Karpas-422 (cell line): ENCODE data around the gene DAAM2. TPM values are rescaled to one million over a fixed set of nuclear protein-coding genes. Genes with fewer than 3 reads are reported as not detected.

ENCODE experiments used
- DNase-seq: peaks from one replicate; pipeline ENCODE4 v3.0.0-alpha.2; 2015
- H2AFZ ChIP-seq: fragments of 200-600 bp; sonication (generic); 2 replicates; pipeline ENCODE4 v1.6.1; 2014; ENCODE audit warnings: antibody characterized with exemption, low read length, mixed read lengths
- H3K27ac ChIP-seq: fragments of 200-600 bp; sonication (generic); 2 replicates; pipeline ENCODE4 v1.5.1; 2014; ENCODE audit warnings: mild to moderate bottlenecking, low read length, moderate library complexity
- H3K27me3 ChIP-seq: fragments of 200-600 bp; sonication (generic); 2 replicates; pipeline ENCODE4 v1.6.1; 2014; ENCODE audit warnings: low read length, mixed read lengths
- H3K36me3 ChIP-seq: fragments of 200-600 bp; sonication (generic); 2 replicates; pipeline ENCODE4 v1.6.1; 2014; ENCODE audit warnings: low read length, mixed read lengths; ENCODE audit not compliant: insufficient read depth
- H3K4me1 ChIP-seq: fragments of 200-600 bp; sonication (generic); 2 replicates; pipeline ENCODE4 v1.6.1; 2014; ENCODE audit warnings: mild to moderate bottlenecking, low read length, mixed read lengths
- H3K4me2 ChIP-seq: fragments of 200-600 bp; sonication (generic); 2 replicates; pipeline ENCODE4 v1.6.1; 2014; ENCODE audit warnings: low read length, low read depth, mild to moderate bottlenecking; ENCODE audit not compliant: poor library complexity, severe bottlenecking
- H3K4me3 ChIP-seq: fragments of 200-600 bp; sonication (generic); 2 replicates; pipeline ENCODE4 v1.5.1; 2014; ENCODE audit warnings: mild to moderate bottlenecking, antibody characterized with exemption, low read length, mixed read lengths
- H3K79me2 ChIP-seq: fragments of 200-600 bp; sonication (generic); 2 replicates; pipeline ENCODE4 v1.6.1; 2014; ENCODE audit warnings: mild to moderate bottlenecking, low read length, mixed read lengths
- H3K9ac ChIP-seq: fragments of 200-600 bp; sonication (generic); 2 replicates; pipeline ENCODE4 v1.6.0; 2014; ENCODE audit warnings: low read length
- H3K9me2 ChIP-seq: fragments of 200-600 bp; sonication (generic), shearing (Covaris generic); replicated peaks from 2 replicates; pipeline ENCODE4 v1.6.0; 2014; ENCODE audit warnings: mild to moderate bottlenecking, low read length, moderate library complexity; ENCODE audit not compliant: insufficient read depth
- H3K9me3 ChIP-seq: fragments of 300-700, 200-600 bp; sonication (generic); 2 replicates; pipeline ENCODE4 v1.6.1; 2014; ENCODE audit warnings: low read length, mixed read lengths
- H4K20me1 ChIP-seq: fragments of 200-600 bp; sonication (generic); 2 replicates; pipeline ENCODE4 v1.6.1; 2014; ENCODE audit warnings: mild to moderate bottlenecking, antibody characterized with exemption, low read length, low read depth; ENCODE audit not compliant: insufficient read depth
- total RNA-seq: library from RNA; depleted of rRNA; stranded (reverse); fragments of >200 nt; shearing (Covaris generic); gene quantifications from 2 replicates; pipeline ENCODE4 v1.2.3, GENCODE V29; 2014; ENCODE audit warnings: low replicate concordance

DAAM2 gene
- total RNA-seq, 1 experiment from 2014 or later = not detected

DNA sequence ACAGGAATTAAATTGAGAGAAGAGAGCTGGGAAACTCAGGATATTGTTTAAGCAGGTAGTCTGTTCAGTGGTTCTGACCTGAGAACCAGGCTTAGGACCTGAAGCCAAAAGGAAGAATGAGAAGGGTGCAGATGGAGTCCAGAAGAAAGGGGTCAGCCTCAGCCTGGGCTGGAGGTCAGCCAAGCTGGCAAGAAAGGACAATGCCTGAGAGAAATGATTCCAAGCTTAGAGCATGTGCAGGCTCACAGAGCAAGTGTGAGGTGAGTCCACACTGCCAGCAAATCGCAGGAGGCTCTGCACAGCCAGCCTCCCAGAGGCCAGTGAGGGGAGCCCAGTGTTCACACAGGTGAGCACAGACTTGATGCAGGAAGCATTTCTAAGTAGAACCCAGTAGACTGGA lies 47.3 kb downstream of the DAAM2 start:
- Histone ChIP-seq H3K9me3 (no peaks in the 10 kb centered on the region), H4K20me1 (no peaks in the 10 kb centered on the region), H3K9ac (no peak overlapping the region), H3K27ac (no peak overlapping the region), H2AFZ (no peak overlapping the region), H3K27me3 (no peaks in the 10 kb centered on the region), H3K36me3 (no peaks in the 10 kb centered on the region), H3K9me2 (no peaks in the 10 kb centered on the region), H3K4me3 (no peak overlapping the region), H3K4me1 (no peaks in the 10 kb centered on the region), H3K79me2 (no peaks in the 10 kb centered on the region), H3K4me2 (no peak overlapping the region)
- no peak for DNase-seq

DNA sequence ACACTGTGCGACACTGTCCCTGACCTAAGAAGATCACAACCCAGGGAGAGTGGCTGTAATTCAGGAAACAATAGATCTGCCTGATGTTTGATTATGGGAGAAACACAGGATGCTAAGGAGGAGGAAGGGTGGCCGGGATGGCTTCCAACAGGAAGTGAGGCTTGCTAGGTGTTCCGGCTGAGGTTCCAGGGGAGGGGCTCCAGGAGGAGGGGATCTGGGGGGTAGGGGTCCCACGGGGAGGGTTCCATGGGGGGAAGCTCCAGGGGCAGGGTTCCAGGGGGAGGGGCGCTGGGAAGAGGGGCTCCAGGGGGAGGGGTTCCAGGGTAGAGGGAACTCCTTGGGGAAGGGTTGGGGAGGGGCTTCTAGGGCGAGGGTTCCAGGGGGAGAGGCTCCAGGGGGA lies 48.6 kb downstream of the DAAM2 start:
- no peaks in the 10 kb centered on the region for H3K36me3 ChIP-seq
- H4K20me1 ChIP-seq = no peaks in the 10 kb centered on the region
- H3K4me1 ChIP-seq = no peaks in the 10 kb centered on the region
- no peak overlapping the region for H3K27ac ChIP-seq
- no peaks in the 10 kb centered on the region for H3K9me3 ChIP-seq
- H3K9ac ChIP-seq = no peak overlapping the region
- H2AFZ ChIP-seq = no peak overlapping the region
- no peaks in the 10 kb centered on the region for H3K9me2 ChIP-seq
- no peak for DNase-seq
- no peak overlapping the region for H3K4me3 ChIP-seq
- no peaks in the 10 kb centered on the region for H3K27me3 ChIP-seq
- no peaks in the 10 kb centered on the region for H3K79me2 ChIP-seq
- H3K4me2 ChIP-seq = no peak overlapping the region

DNA sequence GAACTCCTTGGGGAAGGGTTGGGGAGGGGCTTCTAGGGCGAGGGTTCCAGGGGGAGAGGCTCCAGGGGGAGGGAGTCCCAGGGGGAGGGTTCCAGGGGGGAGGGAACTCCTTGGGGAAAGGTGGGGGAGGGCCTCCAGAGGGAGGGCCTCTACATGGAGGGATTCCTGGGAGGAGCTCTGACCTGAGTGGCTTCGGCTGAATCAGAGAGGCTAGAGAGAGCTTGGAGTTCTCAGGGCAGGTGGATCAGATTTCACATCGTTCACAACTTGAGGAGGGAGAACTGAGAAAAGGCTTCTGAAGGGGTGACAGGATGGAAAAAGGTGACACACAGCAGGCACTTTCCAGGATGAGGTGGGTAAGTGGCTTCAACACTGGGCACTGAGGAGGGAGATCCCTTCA lies 49.1 kb downstream of the DAAM2 start:
- Histone ChIP-seq H3K79me2 (no peaks in the 10 kb centered on the region), H3K4me3 (no peak overlapping the region), H2AFZ (no peak overlapping the region), H3K27me3 (no peaks in the 10 kb centered on the region), H3K9ac (no peak overlapping the region), H4K20me1 (no peaks in the 10 kb centered on the region), H3K9me3 (no peaks in the 10 kb centered on the region), H3K4me2 (no peak overlapping the region), H3K27ac (no peak overlapping the region), H3K36me3 (no peaks in the 10 kb centered on the region), H3K4me1 (no peaks in the 10 kb centered on the region), H3K9me2 (no peaks in the 10 kb centered on the region)
- no peak for DNase-seq

GRCh38 chr6:39841923-39842322 lies 49.7 kb downstream of the DAAM2 start:
- H2AFZ ChIP-seq = no peak overlapping the region
- H3K9ac ChIP-seq = no peak overlapping the region
- no peak overlapping the region for H3K4me3 ChIP-seq
- H4K20me1 ChIP-seq = no peaks in the 10 kb centered on the region
- no peaks in the 10 kb centered on the region for H3K9me3 ChIP-seq
- H3K4me1 ChIP-seq = no peaks in the 10 kb centered on the region
- no peaks in the 10 kb centered on the region for H3K36me3 ChIP-seq
- H3K27me3 ChIP-seq = no peaks in the 10 kb centered on the region
- H3K27ac ChIP-seq = no peak overlapping the region
- no peaks in the 10 kb centered on the region for H3K79me2 ChIP-seq
- no peak for DNase-seq
- no peaks in the 10 kb centered on the region for H3K9me2 ChIP-seq
- no peak overlapping the region for H3K4me2 ChIP-seq

- H2AFZ ChIP-seq = no peak overlapping the region
- no peaks in the 10 kb centered on the region for H3K9me2 ChIP-seq
- no peak overlapping the region for H3K4me3 ChIP-seq
- no peak overlapping the region for H3K9ac ChIP-seq
- H3K4me2 ChIP-seq = no peak overlapping the region
- no peak for DNase-seq
- H4K20me1 ChIP-seq = no peaks in the 10 kb centered on the region
- no peaks in the 10 kb centered on the region for H3K9me3 ChIP-seq
- H3K4me1 ChIP-seq = no peaks in the 10 kb centered on the region
- H3K27ac ChIP-seq = no peak overlapping the region
- no peaks in the 10 kb centered on the region for H3K36me3 ChIP-seq
- H3K27me3 ChIP-seq = no peaks in the 10 kb centered on the region
- no peaks in the 10 kb centered on the region for H3K79me2 ChIP-seq
Measured at GRCh38 chr6:39843305-39844020, 51.3 kb downstream of the DAAM2 start.

- Histone ChIP-seq H2AFZ (no peak overlapping the region), H3K9me2 (no peaks in the 10 kb centered on the region), H3K27ac (no peak overlapping the region), H3K9me3 (no peaks in the 10 kb centered on the region), H3K9ac (no peak overlapping the region), H3K79me2 (no peaks in the 10 kb centered on the region), H3K4me2 (no peak overlapping the region), H3K4me1 (no peaks in the 10 kb centered on the region), H3K27me3 (no peaks in the 10 kb centered on the region), H4K20me1 (no peaks in the 10 kb centered on the region), H3K4me3 (no peak overlapping the region), H3K36me3 (no peaks in the 10 kb centered on the region)
- DNase-seq = no peak
Measured at GRCh38 chr6:39844866-39845265, 52.7 kb downstream of the DAAM2 start.

DNA sequence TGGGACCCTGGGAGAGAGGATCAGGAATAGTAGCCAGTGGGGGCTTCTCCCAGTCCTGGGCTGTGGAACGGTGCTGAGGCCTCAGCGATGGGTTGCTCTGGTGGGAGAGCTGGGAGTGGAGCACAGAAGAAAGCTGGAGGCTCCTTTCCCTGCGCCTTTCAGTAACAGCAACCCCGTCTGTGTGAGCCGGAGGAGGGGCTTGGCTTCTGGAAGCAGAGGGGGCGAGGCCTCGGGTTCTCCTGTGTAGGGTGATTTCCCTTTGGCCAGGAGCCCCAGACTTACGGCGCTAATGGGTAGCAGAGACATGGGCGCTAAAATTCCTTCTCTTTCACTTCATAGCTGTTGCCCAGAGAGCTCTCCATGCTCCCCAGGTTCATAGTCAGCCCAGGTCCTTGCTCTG lies 55.0 kb downstream of the DAAM2 start:
- Histone ChIP-seq H3K79me2 (no peaks in the 10 kb centered on the region), H3K36me3 (no peaks in the 10 kb centered on the region), H3K27me3 (no peaks in the 10 kb centered on the region), H3K27ac (no peak overlapping the region), H3K4me1 (no peaks in the 10 kb centered on the region), H3K9me3 (no peaks in the 10 kb centered on the region), H4K20me1 (no peaks in the 10 kb centered on the region), H2AFZ (no peak overlapping the region), H3K9me2 (no peaks in the 10 kb centered on the region), H3K4me2 (no peak overlapping the region), H3K9ac (no peak overlapping the region), H3K4me3 (no peak overlapping the region)
- no peak for DNase-seq

GRCh38 chr6:39848171-39848570 lies 56.0 kb downstream of the DAAM2 start:
- H3K4me1 ChIP-seq = no peaks in the 10 kb centered on the region
- H3K4me2 ChIP-seq = no peak overlapping the region
- no peak overlapping the region for H3K27ac ChIP-seq
- H3K79me2 ChIP-seq = no peaks in the 10 kb centered on the region
- H3K27me3 ChIP-seq = no peaks in the 10 kb centered on the region
- H3K9me3 ChIP-seq = no peaks in the 10 kb centered on the region
- H3K9me2 ChIP-seq = no peaks in the 10 kb centered on the region
- H4K20me1 ChIP-seq = no peaks in the 10 kb centered on the region
- no peak overlapping the region for H3K9ac ChIP-seq
- H3K4me3 ChIP-seq = no peak overlapping the region
- DNase-seq = no peak
- no peak overlapping the region for H2AFZ ChIP-seq
- no peaks in the 10 kb centered on the region for H3K36me3 ChIP-seq
